Activated T-cell treated with anti-CD3 and anti-CD28 coated beads, Interleukin-2, amount 50 U/mL, for 48 hours (primary cell): ENCODE results near the gene LTBP4.
"Not testable (repeated sequence)": the region's sequence is repeated elsewhere in the genome, so short reads cannot be mapped to it uniquely, and the experiment has no call there.

Experiments used
- DNase-seq, 2 experiments: peaks; one replicate each; pipeline ENCODE4 v3.0.0-alpha.2; 2020

The LTBP4 gene

DNA sequence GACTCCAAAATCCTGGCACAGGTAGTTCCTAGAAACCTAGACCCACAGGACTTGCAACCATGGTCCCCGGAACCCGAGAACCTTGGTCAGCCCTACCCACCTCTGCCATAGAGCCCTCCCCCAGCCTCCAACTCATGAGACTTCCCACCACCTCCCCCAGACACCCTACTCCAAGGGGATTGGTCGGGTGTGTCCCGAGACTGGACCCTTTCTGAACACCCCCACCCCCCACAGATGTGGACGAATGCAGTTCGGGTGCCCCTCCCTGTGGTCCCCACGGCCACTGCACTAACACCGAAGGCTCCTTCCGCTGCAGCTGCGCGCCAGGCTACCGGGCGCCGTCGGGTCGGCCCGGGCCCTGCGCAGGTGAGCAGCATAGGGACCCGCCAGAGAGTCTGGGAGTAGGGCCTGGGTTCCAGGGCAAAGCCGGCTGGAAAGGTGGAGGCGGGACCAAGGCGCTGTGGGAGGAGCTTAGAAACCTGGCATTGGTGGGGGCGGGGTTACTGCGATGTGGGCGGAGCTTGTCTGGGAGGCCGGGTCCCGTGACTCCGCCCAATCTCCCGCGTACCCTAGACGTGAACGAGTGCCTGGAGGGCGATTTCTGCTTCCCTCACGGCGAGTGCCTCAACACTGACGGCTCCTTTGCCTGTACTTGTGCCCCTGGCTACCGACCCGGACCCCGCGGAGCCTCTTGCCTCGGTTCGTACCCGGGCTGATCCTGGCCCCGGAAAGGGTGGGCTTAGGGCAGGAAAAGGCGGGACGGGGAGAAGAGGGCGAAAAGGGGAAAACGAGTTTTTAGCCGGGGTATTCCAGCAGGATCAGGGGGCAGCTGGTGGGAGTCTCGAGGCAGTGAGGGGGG, 11.9 kb downstream of the LTBP4 start:
- peak; percentile 91 to 92 for DNase-seq

DNA sequence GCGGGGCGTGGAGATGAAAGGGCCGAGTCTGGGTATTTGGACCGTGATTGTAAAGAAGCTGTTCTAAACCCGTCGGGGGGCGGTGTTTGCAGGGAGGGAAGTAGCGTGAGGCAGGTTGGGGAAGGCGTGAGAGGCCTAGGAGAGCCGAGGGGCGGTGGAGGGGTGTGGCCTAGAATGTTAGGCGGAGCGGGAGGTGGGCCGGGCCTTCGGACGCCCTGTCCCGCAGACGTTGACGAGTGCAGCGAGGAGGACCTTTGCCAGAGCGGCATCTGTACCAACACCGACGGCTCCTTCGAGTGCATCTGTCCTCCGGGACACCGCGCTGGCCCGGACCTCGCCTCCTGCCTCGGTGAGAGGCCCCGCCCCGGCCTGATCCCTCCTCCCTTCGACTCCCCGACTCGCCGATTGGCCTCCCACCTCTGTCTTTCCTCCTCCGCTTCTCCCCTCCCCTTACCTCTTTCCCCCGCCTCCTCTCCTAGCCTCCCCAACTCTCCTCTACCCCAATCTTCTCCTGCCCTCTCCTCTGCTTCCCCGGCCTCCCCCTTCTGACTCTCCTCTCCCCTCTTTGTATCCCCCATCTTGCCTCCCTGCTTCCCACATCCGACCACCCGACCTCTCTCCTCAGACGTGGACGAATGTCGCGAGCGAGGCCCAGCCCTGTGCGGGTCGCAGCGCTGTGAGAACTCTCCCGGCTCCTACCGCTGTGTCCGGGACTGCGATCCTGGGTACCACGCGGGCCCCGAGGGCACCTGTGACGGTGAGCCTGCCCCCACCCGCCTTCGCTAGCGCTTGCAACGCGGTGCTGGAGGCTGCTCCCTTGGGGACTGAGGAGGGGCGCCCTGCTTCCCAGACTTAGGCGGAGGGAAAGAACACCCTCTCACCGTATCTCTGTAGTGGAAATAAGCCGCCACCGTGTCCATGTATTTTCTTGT, 12.8 kb downstream of the LTBP4 start:
- DNase-seq: peak; percentile 92 to 93

DNA sequence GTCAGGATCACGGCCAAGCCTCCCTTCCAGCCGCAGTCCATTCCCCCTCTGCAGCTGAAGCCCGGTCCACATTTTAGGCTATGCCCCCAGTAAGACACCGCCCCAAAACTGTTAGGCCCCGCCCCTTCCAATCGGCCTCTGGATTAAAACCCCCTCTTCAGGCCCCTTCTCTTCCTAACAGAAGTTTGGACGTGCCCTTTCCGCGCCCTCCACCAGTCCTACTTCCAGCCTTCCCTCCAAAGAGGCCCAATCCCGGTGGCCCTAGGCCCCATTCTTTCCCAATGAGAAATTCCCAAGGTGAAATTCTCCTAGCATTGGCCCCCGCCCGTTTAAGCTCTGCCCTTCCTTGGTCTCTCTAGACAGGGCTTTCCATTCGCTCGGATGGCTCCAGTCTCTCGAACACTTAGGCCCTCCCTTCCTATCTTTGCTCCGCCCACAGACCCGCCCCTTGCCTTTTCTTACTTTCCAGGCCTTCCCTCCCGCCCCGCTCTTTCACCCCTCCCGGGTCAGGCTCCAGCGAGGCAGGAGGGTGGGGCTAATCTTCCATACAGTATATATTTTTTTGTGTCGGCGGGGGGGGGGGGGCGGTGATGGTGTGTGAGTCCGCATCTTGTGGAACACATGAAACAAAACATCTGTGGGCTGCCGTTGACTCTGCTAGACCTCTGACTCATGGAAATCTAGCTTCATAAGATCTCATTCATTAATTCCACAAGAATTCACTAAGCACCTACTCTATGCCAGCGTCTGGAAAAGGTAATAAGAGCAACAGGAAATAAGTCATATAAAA, 13.6 kb downstream of the LTBP4 start:
- peak; percentile 98 to 99 for DNase-seq

DNA sequence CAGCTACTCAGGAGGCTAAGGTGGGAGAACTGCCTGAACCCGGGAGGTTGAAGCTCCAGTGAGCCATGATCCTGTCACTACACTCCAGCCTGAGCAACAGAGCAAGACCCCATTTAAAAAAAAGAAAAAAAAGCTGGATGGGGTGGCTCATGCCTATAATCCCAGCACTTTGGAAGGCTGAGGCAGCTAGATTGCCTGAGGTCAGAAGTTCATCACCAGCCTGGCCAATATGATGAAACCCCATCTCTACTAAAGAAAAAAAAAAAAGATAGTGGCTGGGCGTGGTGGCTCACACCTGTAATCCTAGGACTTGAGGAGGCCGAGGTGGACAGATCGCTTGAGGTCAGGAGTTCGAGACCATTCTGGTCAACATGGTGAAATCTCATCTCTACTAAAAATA, 15.0 kb downstream of the LTBP4 start:
- DNase-seq: no peak

DNA sequence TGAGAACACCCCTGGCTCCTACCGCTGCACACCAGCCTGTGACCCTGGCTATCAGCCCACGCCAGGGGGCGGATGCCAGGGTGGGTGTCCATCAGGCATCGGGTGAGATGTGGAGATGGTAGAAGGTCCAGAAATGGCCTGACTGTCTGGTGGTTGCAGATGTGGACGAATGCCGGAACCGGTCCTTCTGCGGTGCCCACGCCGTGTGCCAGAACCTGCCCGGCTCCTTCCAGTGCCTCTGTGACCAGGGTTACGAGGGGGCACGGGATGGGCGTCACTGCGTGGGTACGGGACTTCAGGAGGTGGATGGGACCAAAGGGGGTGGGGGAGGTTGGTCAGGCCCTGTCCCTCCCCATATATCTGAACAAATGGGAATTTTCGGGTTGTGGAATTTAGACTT, 15.8 kb downstream of the LTBP4 start:
- no peak for DNase-seq

DNA sequence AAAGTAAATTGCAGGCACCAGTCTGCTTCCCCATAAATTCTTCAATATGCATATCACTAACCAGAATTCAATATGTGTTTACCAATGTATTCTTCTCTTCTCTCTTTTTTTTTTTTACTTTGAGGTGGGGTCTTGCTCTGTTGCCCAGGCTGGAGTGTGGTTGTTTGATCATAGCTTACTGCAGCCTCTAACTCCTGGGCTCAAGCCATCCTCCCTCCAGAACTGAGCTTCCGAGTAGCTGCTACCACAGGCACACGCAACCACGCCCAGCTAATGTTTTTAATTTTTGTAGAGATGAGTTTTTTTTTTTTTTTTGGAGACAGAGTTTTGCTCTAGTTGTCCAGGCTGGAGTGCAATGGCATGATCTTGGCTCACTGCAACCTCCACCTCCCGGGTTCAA, 16.8 kb downstream of the LTBP4 start:
- DNase-seq: no peak

DNA sequence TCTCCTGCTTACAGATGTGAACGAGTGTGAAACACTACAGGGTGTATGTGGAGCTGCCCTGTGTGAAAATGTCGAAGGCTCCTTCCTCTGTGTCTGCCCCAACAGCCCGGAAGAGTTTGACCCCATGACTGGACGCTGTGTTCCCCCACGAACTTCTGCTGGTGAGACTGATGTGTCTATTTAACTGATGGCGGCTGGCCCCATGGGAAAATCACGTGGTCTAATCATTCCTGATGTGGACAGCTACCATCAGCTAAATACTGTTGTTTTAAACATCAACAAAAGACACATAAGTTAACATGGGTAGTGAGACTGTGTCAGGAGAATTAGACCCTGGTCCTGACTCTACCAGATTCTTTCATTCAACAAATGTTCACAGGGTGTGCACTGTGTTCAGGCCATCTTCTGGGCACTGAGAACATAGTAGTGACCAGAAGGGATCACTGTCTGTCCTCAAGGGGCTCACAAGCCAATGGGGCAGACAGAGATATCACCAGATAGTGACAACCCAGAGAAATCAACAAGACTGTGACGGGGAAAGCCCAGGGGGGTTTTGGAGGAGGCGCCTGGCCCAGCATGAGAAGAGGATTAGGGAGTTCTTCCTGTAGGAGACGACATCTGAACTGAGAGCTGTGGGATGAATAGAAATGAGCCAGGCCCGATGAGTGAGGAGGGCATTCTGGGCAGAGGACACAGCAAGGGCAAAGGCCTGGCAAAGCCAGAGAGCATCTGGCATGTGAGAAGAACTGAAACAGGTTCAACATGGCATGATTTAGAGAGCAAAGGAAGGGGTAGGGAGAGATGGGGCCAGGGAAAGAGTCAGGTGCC, 18.4 kb downstream of the LTBP4 start:
- no peak for DNase-seq

DNA sequence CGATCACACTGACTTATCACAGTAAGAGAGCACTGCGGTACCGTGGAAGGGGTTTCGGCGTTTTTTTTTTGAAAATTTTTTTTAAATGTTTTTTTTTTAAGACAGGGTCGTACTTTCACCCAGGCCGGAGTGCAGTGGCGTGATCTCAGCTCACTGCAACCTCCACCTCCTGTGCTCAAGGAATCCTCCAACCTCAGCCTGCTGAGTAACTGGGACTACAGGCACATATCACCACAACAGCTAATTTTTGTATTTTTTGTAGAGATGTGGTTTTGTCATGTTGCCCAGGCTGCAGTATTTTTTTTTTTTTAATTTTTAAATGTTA, 19.0 kb downstream of the LTBP4 start:
- DNase-seq: no peak

DNA sequence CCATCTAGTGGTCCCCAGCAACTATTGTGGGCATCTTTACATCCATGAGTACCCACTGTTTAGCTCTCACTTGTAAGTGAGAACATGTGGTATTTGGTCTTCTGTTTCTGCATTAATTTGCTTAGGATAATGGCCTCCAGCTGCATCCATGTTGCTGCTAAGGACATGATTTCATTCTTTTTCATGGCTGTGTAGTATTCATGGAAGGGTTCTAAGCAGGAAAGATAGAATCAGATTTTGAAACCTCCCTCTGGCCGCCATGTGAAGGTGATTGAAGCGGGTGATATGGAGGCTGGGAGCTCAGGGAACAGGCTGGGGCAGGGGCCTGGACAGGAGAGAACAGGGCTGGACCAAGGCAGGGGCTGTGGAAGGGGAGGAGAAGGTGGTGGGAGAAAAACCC, 20.1 kb downstream of the LTBP4 start:
- no peak for DNase-seq

DNA sequence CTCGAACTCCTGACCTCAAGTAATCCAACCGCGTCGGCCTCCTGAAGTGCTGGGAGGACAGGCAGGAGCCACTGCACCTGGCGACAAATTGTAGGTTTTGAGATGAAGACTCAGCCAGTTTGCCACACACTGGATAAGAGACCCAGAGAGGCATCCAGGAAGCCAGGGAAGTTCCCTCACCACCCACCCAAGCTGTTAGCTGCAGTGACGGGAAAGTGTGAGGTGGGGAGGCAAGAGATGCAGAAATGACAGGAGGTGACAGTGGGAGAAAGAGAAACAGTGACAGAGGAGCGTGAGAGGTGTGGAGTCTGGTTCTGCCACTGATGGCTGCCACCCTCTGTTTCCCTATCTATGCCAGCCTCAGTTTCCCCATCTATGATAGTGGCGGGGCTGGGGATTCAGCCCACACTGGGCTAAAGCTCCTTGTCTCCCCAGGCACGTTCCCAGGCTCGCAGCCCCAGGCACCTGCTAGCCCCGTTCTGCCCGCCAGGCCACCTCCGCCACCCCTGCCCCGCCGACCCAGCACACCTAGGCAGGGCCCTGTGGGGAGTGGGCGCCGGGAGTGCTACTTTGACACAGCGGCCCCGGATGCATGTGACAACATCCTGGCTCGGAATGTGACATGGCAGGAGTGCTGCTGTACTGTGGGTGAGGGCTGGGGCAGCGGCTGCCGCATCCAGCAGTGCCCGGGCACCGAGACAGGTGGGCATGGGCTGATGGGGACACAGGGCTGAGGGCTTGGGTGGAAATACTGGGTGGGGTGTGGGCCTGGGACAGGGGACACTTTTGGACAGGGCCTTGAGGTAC, 21.0 kb downstream of the LTBP4 start:
- DNase-seq: no peak

DNA sequence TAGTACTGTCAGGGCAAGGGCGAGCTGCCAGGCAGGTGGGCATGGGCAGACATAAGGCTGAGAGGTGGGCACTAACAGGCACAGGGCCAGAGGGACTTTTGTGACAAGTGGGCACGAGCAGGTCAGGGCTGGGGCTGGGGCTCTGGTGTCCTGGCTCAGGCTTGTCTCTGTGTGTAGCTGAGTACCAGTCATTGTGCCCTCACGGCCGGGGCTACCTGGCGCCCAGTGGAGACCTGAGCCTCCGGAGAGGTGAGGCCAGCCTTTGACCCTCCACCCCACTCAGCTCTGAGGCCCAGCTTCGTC, 21.6 kb downstream of the LTBP4 start:
- DNase-seq: no peak

DNA sequence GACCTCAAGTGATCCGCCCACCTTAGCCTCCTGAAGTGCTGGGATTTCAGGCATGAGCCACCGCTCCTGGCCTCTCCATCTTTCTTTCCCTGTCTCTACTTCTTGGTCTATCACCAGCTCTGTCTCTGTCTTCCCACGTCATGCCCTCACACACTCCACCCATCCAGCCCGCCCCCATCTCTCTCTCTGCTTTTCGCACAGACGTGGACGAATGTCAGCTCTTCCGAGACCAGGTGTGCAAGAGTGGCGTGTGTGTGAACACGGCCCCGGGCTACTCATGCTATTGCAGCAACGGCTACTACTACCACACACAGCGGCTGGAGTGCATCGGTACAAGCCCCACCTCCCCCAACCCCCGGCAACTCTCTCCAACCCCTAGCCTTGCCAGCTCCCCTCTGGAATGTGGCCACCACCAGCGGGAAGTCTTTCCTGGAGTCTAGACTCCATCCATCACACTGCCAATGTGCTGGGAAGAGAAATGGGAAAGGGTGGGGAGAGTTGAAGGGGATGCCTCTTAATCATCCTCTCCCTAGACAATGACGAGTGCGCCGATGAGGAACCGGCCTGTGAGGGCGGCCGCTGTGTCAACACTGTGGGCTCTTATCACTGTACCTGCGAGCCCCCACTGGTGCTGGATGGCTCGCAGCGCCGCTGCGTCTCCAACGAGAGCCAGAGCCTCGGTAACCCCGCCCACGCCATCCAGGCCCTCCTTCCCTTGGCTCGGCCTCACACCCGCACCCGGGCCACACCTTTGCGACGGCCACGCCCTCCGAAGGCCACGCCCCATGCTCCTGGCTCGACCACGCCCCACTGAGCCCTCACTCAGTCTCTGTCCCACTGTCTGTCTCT, 22.5 kb downstream of the LTBP4 start:
- DNase-seq: peak in 1 of 2 experiments; percentile 57

DNA sequence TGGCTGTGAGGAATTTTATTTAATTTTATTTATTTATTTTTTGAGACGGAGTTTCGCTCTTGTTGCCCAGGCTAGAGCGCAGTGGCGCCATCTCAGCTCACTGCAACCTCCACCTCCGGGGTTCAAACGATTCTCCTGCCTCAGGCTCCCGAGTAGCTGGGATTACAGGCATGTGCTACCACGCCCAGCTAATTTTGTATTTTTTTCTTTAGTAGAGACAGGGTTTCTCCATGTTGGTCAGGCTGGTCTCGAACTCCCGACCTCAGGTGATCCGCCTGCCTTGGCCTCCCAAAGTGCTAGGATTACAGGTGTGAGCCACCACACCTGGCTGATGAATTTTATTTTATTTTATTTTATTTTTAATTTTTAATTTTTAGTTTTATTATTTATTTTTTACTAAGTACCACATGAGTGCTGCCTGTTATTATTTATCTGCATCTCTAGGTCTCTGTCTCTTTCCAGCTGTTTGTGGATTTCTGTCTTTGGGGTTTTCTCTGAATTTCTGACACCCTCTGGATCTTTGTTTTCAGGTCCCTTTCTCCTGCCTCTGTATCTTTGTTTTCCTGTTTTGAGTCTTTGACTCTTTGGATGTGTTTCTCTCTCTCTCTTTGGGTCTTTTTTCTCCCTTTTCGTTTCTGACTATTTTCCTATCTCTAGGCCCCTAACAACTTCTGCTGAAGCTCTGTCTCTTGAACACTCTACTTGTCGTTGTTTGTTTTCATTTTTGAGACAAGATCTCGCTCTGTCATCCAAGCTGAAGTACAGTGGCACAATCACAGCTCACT, 23.4 kb downstream of the LTBP4 start:
- not testable (repeated sequence) for DNase-seq

DNA sequence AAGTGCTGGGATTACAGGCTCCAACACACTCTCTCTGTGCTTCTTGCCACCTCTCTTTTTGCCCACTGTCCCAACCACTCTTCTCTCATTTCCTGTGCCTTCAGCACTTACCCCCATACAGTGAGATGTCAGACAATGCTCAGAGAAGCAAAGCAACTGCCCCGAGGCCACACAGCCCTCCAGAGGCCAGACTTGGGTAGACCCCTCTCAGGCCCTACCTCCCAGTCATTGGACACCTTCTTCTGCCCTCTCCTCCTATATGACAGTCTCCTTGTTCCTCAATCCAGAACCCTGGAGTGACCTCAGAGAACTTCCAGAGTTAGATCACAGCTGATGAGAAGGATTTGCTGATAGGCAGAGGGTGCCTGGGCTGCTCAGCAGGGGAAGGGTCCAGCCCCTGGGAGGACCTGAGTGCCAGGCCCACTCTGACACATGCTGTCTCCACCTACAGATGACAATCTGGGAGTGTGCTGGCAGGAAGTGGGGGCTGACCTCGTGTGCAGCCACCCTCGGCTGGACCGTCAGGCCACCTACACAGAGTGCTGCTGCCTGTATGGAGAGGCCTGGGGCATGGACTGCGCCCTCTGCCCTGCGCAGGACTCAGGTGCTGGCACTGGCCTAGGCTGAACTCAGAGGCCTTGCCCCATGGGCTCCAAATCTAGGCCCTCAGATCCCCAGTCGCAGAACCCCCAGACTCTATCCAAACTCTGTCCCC, 24.4 kb downstream of the LTBP4 start:
- DNase-seq: no peak

DNA sequence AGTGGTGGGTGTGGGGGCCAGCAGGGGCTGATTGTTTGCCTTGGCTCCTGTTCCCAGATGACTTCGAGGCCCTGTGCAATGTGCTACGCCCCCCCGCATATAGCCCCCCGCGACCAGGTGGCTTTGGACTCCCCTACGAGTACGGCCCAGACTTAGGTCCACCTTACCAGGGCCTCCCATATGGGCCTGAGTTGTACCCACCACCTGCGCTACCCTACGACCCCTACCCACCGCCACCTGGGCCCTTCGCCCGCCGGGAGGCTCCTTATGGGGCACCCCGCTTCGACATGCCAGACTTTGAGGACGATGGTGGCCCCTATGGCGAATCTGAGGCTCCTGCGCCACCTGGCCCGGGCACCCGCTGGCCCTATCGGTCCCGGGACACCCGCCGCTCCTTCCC, 25.7 kb downstream of the LTBP4 start:
- no peak for DNase-seq

DNA sequence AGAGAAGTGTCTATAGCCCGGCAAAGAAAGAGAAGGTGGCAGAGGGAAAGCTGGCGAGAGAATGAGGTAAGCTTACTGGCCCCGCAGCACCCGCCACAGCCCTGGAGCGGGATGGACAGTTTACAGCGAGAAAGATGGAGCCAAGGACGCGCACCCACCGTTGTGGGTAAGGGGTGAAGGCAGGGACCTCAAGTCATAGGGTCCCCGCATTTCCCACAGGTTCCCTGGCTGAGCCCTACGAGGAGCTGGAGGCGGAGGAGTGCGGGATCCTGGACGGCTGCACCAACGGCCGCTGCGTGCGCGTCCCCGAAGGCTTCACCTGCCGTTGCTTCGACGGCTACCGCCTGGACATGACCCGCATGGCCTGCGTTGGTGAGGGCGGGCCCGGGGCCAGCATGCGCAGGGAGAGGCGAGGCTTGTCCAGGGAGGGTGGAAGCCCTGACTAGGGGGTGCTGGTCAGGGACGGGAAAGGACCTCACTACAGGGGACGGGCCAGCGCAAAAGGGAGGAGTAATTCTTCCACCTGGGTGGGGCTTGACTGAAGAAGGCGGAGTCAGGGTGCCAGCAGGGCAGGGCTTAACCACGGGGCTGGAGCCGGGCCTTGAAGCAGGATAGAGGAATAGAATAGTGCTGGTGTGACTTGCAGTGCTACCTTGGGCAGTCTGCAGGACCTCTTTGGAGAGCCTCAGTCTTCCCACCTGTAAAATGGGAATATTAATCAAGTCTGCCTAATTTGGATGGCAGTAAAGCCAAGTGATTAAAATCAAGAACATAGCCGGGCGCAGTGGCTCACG, 26.5 kb downstream of the LTBP4 start:
- DNase-seq: peak in 1 of 2 experiments; percentile 35

DNA sequence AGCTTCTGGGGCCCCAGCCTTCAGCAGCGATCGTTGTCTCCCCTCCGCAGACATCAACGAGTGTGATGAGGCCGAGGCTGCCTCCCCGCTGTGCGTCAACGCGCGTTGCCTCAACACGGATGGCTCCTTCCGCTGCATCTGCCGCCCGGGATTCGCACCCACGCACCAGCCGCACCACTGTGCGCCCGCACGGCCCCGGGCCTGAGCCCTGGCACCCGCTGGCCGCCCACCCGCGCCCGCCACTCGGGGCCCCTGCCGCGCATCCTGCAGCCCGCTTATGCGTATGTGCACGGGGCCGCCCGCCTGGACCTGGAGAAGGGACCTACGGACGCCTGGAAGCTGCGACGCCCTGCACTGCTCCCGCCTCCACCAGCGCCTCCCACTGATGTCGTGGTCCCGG, 28.2 kb downstream of the LTBP4 start:
- DNase-seq: no peak

DNA sequence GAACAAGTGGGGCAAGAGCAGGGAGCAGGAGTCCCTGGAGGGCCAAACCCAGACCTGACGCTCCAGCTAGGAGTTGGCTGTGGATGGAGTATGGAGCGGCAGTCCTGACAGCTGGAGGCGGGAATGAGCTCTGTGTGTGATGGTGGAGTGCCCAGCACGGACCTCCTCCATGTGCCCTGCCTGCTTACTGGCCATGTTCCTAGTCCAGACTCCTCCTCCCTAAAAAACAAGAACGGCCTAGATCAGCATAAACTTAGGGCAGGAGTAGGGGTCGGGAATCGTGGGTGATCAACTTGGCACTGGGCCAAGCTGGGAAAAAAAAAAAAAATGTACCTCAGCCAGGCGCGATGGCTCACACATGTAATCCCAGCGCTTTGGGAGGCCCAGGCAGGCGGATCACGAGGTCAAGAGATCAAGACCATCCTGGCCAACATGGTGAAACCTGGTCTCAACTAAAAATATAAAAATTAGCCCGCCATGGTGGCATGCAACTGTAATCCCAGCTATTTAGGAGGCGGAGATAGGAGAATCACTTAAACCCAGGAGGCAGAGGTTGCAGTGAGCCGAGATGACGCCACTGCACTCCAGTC, 29.5 kb downstream of the LTBP4 start:
- no peak for DNase-seq
